Germinal center (tissue), 1 donor: Measurements from ENCODE around the gene ELAVL2.

ENCODE experiments used
- DNase-seq: peaks from one replicate; pipeline ENCODE4 v3.0.0; 2012; ENCODE audit warnings: mixed read lengths, low spot score

ELAVL2 gene

DNA sequence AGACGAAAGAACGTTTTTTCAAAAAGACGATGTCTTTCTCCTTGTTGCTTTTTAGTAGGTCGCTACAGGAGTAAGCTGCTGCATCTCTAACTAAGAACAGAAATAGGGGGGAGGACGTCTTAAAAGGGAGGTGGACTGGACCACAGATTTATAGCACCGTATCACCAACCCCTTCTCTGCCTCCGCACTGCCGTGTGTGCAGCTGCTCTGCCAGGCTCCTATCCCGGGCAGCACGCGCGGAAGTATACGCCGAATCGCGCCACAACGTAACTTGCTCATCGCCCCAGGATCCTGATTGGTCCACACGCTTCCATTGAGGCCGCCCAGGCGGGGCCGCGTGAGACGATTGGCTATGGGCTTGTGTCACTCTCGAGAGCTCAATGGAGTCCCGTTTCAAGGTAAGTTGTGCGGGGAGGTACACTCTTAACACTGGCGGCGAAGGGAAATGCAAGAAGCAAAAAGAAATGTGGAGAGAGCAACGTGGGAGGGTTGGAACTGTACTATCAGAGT, at the start of gene ELAVL2:
Gene ELAVL2 (minus strand): TSS at position 121 of the 510 bp plus-strand sequence. CDS start 64,006 bp downstream, outside the sequence.
- peak; percentile 23 for DNase-seq

DNA sequence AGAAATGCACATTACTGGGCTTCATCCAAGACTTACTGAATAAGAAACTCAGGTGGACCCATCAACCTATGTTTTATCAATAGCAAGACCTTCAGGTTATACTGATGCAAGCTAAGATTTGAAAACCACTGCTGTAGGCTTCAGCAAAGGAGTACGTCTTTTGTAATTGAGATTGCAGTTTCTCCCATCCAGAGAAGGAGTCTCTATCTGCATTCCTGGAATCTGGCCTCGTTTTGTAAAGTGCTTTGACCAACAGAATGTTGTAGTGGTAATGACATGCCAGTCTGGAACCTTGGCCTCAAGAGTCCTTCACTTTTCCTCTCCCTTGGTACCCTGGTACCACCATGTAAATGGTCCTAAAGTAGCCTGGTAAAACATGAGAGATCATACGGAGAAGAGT, 32.2 kb upstream of the ELAVL2 start:
- no peak for DNase-seq

DNA sequence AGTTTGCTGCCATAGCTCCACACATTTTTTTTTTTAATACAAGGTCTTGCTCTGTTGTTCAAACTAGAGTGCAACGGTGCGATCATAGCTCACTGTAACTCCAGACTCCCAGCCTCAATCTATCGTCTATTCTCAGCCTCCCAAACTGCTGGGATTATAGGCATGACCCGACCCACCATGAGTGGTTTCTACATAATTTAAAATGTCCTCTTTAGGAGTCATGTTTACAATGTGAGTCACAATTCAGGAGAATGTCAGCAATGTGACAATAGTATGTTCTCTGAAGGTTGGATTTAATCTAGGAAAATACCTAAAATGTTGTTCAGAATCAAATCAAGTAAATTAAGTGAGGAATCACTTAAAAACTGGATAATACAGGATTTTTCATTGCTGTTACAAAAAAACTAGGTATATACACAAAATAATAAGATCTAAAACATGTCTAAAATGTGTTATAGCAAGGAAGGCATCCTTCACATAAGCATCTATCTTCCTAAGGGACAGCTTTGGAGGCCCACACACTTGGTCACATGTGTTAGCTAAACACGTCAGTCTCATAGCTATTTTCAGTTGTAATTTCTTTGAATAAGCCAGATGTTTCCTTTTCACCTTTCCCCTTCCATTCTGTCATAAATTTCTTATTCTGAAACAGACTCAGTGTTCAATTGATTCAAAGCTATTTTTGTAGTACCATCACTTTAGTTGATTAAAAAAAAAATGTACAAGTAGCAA, 30.0 kb upstream of the ELAVL2 start:
- DNase-seq, result no peak

DNA sequence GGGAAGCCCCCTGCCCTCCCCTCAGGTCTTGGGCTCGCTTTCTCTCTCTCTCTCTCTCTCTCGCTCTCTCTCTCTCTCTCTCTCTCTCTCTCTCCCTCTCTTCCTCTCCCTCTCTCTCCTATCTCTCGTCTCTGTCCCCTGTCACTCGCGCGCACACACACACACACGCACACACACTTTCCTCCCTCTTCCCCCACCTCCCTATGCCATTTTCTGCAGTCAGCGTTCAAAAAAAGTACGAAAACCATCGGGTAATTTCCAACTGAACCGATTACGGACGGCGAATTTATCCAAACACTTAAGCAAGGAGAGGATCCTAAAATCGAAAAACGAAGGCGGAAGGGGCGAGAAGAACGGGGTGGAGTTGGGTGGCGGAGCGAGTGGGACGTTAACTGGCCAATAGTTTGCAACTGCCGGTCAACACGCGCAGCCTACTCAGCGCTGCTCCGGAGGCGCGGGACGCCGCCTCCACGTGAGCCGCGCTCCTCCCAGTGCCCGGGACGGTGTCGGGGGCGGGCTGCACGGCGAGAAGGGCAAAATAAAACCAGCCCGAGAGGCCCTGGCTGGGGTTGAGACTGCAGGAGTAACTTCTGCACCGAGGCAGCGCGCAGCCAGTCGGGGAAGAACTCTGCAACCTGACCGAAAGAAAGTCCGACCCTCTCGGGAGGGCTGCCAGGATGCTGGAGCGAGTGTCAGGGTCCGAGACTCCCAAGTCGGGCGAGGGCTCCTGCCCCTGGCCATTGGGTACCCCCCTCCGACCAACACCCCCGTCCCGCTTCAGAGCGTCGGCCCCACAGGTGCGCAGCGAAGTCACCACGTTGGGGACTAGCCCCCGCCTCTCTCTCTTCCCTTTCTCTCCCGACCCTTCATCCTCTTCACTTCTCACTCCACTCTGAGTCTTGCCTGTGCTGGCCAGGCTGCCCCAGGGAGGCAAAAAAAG, 24.9 kb upstream of the ELAVL2 start:
- DNase-seq, result no peak

DNA sequence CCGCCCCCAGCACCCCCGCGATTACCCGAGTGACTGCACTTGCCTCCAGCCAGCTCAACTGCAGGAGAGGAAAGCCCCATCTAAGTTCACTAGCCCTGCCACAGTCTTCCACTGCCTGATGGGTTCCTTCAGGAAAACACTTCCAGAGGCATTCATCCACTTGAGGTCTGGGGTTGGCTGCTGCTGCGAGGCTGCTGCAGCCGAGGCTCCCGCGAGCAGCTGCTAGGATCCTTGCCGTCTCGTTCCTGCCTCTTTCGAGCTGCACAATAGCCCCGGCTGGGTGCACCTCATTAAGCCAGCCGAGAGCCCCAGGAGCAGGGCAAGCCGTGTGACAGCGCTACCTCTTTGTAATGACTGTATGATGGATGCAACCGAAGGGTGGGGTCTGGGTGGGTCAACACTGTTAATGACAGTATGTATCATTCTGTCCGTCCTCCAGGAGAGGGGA, 24.2 kb upstream of the ELAVL2 start:
- DNase-seq, result no peak

DNA sequence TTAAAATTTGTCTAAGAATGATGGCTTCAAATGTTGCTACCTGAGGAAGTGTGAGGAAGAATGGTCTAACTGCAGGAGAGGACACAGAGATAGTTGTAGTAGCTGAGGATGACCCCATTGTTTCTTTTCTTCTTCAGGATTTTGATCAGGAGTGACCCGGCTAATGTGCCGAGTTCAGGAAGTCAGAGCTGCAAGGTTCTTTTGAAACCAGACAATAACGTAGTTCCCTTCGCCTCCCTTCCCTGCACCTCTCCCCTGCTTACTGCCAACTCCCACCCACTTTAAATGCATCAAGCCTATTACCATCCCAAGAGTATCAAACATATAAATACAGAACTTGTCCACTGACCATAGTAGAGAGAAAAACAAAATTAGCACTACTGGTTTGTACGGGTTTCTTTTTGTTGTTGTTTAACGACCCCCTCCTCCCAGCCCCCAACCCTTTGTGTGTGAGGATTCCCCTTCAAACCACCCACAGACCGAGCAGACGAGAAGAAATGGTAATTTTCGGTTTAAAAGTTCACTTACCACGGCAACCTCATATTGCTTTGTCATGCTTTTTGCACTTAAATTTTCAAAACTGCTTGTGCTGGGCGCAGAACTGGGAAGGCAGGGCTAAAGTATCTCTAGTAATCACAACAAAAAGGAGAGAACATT, 23.5 kb upstream of the ELAVL2 start:
- DNase-seq, result no peak

DNA sequence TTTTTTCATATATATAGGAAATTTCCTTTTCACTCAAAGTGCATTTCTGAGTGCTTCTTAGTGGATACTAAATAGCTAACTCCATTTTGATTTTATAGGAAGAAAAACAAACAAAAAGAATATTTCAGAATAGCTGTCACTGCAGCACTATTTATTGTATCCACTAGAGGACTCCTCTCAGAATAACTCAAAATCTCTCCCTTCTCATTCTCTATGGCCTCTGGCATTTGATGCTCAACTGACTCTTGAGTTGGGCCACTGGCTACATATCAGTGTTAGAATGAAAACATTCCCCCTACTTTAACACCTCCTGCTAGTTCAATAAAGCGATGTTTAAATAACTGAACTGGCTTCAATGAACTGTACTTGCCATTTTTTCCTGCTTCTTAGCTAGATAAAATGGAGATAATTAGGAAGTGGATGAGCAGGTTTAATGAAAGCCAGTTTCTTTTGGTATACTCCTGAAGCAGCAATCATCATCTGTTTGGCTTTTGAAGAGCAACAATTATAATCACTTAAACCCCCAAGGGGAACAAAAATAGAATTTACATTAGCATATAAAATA, 16.6 kb upstream of the ELAVL2 start:
- no peak for DNase-seq

DNA sequence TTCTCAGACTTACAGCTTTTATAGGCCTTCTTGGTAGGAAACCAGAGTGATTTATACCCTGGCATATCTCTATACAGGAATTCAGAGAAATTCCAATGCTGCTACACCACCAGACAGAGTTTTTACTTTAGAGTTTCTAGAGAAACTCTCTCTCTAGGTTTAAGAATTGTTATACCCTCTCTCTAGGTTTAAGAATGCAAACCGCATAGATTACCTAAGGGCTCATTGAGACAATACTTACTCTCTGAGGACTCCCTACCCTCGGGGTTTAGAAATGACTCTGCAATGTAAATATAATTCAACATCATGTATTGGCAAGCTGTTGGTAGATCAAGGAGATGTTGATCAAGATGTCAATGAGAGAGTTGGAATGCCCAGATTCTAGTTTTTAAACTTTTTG, 15.3 kb upstream of the ELAVL2 start:
- DNase-seq, result no peak

DNA sequence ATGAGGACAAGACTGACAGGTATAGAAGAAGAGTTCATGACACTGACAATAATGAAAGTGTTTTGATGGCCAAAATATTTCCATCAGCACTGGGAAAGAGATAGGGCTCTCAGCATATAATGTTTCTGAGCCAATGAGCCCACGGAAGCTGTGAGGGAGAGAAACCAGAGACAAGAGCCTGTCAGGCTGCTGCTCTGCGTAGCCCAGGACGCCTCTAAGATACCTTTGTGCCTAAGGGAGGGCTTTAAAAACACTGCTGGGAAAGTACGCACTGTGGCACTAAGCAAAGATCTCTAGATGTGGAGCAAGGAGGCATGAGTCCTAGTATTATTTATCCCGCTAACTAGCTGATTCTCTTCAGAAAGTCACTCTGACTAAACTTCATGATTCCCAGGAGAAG, 11.0 kb upstream of the ELAVL2 start:
- DNase-seq, result no peak

DNA sequence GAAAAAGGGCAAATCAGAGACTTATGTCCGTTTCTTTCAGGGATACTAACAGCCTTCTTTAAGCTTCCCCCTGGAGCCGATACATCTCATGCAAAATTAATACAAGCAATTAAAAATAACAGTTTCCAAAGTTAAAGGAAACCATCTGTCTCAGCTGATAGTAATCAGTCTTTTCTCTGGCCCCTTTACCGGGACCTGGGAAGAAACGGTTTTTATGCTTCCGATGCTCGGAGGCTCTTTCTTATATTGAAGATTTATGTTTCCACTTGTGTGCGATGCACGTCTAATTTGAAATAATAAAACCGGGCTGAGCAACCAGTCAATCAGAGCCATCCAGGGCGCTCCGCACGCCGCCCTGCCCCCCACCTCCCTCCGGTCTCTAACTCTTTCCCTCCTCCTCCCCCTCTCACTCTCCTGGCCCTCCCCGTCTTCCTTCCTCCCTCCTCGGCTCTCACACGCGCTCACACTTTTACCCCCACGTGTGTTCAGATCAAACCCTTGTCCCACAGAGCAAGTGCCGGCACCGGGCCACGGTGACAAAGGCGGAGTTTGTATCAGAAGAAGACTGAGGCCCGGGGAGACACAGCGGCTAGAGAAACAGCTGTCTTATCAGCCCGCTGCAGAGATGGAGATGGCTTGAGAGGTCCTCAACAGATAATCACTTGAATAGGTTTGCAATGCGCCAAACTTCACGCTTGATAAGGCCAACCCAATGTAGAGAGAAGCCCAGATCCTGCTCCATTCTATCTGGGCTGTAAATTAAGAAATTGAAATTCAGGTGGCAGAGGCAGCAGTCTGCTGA, 5.1 kb upstream of the ELAVL2 start:
- DNase-seq, result no peak

DNA sequence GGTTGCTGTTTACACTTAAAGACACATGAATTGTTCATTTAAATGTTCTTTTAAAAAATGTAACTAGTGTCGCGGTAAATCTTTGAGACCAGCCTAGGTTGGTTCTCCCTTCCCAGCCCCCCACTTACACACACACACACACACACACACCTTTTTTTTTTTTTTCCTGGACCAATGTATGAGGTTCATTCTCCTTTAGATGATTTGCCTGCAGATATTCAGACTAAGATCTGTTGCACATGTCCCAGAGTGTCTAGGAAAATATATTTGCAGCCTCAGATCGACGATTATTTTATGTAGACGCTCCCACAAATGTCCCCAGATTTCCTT, 4.4 kb upstream of the ELAVL2 start:
- no peak for DNase-seq

DNA sequence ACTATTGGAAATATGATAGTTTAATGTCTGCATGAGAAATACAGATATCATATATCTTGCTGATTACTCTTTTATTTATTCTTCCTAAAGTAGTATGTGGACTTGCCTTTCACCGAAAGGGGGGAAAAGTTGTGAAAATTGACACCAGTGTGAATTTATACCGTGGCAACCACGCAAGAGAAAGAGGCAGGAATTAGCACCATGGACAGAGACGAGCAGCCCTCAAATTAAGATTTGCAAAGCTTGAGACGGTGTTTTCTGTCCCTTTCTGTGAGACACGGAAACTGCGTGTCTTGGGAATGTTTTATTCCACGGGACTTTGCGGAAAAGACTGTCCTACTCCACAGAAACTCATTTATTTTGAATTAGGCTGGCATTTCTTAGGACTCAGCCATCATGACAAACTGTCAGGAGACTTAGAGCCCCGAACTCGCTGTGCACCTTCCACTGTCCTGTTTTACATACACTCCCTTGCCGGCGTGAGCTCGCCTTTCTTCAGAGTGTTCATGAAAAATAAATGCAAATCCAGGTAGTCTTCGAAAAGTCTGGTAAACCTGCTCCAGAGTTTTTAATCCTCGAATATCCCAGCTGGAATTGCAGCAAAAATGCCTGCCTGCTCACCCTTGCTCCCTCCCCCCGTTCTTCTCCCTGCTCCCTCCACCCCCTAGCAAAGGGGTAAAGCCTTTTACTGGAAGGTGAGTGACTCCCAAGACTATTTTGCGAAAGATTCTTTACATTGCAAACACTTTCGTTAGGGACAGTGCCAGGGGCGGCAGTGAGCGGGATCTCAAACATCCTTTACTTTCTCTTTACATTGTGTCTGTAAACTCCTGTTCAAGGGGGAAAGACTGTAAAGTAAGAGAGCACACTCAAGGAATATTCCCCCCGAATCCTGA, 3.8 kb upstream of the ELAVL2 start:
- DNase-seq, result no peak

DNA sequence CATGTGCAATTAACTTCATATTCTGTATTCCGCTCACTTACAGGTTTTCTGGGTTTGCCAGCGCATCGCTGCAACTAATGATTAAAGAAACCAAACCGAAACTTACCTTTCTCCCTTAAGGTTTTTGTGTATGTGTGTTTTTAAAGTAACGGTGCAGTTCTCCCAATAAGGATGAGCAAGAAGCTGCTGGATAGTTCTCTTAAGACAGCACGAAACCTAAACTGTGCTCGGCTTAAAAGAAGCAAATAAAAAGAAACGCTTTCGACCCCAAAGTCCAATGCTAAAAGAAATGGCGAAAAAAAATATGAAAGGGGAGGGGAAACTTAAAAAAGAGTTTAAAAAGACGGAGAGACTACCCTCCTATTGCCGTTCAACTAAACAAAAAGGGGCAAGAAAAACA, 340 bp downstream of the ELAVL2 start:
- DNase-seq, result no peak

DNA sequence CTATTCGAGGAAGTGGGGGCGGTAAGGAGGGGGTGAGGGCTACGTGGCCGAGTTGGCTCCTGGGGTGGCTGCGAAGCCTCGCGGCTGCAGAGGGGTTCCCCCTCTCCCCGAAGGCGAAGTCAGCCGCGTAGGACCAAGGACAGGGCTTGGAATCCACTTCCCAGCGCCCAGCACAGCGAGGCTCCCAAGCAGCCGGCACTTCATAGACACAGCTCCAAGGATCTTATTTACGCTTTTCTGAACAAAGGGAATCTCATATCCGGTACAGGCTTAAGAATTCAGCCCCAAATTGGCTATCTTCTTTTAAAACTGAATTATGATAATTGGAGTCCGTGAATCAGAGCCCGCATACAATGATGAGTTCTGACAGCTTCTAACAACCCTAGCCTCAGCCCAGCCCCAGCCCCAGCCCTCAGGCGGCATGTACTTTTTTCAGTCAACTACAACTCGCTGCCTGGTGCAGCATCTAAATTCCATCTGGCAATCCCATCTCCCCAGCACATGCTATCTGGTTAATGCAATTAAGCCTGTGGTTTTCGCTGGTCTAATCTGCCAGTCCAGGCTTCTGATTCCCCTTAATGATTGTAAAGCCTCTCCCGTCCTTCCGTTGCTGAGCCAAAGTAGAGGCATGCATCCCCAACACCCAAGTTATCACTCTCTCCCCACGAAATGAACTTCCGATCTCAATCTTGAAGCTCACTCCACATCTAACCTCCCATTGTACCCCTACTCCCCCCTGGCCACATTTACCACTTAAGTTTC, 1.0 kb downstream of the ELAVL2 start:
- no peak for DNase-seq

DNA sequence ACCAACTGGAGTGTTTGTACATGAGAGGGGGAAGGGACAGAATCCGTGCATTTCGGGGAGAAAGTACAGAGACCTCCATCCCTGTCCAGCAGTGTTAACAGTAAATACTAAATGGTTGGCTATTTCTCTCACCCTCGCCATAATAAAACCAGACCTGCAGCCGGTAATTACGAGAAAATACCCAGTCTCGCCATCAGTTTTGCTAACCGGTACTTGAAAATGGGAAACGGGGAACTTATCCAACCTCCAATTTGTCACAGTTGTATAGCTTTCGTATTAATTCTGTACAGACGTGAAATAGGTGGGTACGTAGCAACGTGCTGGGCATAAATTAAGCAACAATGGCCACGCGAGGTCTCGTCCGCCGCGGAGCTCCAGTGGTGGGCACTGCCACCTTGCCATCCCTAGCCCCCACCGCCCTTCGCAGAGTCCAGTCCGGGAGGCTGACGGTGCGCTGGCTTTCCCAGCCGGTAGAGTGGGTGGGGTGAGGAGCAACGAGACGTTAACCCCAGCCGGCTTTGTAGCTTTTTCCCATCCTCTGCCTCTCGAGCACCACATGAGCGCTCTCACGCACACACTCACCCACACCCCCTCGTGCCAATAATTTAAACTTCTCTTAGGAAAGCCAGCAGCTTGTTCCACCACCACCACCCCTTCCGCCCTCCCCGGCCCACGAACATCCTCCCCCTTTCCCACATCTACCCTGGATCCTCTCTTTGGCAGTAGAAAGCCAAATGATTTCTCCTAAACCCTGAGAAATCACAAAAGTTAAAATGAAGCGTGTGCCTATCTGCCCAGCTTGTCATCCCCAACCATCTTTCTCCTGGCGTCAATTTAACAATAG, 1.8 kb downstream of the ELAVL2 start:
- no peak for DNase-seq

DNA sequence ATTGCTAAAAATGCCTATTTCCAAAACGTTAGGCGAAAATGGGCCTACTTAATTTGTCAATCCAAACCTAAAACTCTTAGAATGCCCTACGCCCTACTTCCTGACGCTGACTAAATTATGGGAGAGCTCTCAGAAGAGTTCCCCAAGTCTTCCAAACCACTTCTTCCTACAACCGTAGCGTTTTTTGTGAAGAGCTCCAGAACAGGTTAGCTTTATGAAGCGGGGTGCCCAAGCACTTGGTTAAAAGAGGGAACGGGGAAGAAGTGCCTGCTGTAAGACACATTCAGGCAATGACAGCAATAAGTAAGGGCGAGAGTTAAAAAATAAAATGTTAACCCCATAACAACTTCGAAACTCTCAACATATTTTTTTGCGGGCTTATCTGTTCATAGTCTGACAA, 2.8 kb downstream of the ELAVL2 start:
- no peak for DNase-seq

DNA sequence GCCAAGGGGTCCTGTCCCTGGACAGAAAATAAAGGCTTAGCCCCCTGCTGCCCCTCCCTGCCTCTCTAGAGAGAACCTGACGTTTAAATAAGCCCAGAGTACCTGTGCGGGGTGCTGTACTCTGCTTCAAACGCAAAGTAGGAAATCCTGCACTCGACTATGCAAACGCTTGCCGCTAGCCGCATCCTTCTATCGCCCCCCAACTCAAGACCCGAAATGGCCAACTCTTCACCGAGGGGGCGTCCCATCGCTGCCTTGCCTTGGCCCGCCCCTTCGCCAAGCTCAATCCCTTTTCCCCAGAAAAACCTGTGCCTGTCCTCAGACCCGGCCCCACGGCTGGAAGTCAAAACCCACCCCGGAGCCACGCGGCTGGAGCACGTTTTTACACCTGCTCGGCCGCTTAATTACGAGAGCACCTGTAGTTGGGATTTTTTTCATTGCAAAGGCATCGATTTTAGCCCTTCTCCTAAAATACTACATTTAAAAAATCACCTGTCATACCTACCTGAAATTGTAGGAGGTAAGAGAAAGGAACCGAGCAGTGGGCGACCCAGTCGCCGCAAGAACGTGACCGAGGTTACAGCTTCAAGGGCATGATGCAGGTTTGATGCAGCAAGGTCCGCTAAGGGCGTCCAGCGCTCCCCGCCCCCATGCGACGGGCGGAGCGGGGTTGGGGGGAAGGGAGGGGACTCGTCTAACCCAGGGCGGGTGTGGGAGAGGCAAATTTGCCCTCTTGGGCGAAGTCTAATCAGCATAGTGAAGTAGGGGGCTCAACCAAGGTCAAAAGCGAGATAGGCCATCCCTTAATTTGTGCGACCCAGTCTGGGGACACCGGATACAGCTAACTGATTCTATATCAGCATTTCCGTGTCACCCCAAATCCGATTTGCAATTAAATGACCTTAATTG, 3.5 kb downstream of the ELAVL2 start:
- no peak for DNase-seq
